H9 (cell line): ENCODE data around the gene CABCOCO1. TPM values are rescaled to one million over a fixed set of nuclear protein-coding genes. Genes with fewer than 3 reads are reported as not detected.

Experiments used
- DNase-seq: peaks from one replicate; pipeline ENCODE4 v3.0.0-alpha.2; 2017
- H2AFZ ChIP-seq: one replicate; pipeline ENCODE4 v1.6.1; 2013; ENCODE audit warnings: mild to moderate bottlenecking, low read length, control low read depth, moderate library complexity
- H2AK5ac ChIP-seq: 2 replicates; pipeline ENCODE4 v1.6.1; 2013; ENCODE audit warnings: low read length, control low read depth, mixed read lengths; ENCODE audit not compliant: insufficient read length
- H2BK120ac ChIP-seq: one replicate; pipeline ENCODE4 v1.6.1; 2013; ENCODE audit warnings: low read depth, mild to moderate bottlenecking, low read length, control low read depth, inconsistent platforms; ENCODE audit not compliant: poor library complexity, severe bottlenecking
- H2BK12ac ChIP-seq: 2 replicates; pipeline ENCODE4 v1.6.1; 2013; ENCODE audit warnings: low read length, control low read depth, mixed read lengths, low read depth; ENCODE audit not compliant: insufficient read length
- H2BK15ac ChIP-seq: 2 replicates; pipeline ENCODE4 v1.6.1; 2013; ENCODE audit warnings: low read depth, low read length, control low read depth
- H2BK20ac ChIP-seq: one replicate; pipeline ENCODE4 v1.6.1; 2013; ENCODE audit warnings: low read depth, mild to moderate bottlenecking, low read length, control low read depth, inconsistent platforms; ENCODE audit not compliant: poor library complexity, severe bottlenecking
- H2BK5ac ChIP-seq: 2 replicates; pipeline ENCODE4 v1.6.1; 2013; ENCODE audit warnings: low read length, control low read depth, mixed read lengths; ENCODE audit not compliant: insufficient read length
- H3K14ac ChIP-seq: 2 replicates; pipeline ENCODE4 v1.6.1; 2013; ENCODE audit warnings: low read length, control low read depth; ENCODE audit not compliant: insufficient read depth
- H3K18ac ChIP-seq: 2 replicates; pipeline ENCODE4 v1.6.1; 2013; ENCODE audit warnings: low read depth, mild to moderate bottlenecking, mixed read lengths, low read length, control low read depth; ENCODE audit not compliant: insufficient read length
- H3K23ac ChIP-seq: 2 replicates; pipeline ENCODE4 v1.6.1; 2013; ENCODE audit warnings: low read length, control low read depth, mixed read lengths, low read depth; ENCODE audit not compliant: insufficient read length
- H3K23me2 ChIP-seq: 2 replicates; pipeline ENCODE4 v1.6.1; 2013; ENCODE audit warnings: low read depth, mild to moderate bottlenecking, mixed read lengths, low read length, control low read depth; ENCODE audit not compliant: insufficient read length, poor library complexity, severe bottlenecking
- H3K27ac ChIP-seq: 2 replicates; pipeline ENCODE4 v1.5.1; 2013; ENCODE audit warnings: low read length, control low read depth, mixed read lengths, low read depth; ENCODE audit not compliant: insufficient read length
- H3K27me3 ChIP-seq: 2 replicates; pipeline ENCODE4 v1.6.1; 2013; ENCODE audit warnings: low read length, control low read depth, inconsistent platforms; ENCODE audit not compliant: insufficient read depth
- H3K4ac ChIP-seq: 2 replicates; pipeline ENCODE4 v1.6.1; 2013; ENCODE audit warnings: low read depth, mild to moderate bottlenecking, control low read depth, inconsistent platforms, low read length, moderate library complexity
- H3K4me1 ChIP-seq: 2 replicates; pipeline ENCODE4 v1.6.1; 2013; ENCODE audit warnings: low read length, control low read depth, inconsistent platforms; ENCODE audit not compliant: insufficient read depth
- H3K4me2 ChIP-seq: 2 replicates; pipeline ENCODE4 v1.6.1; 2013; ENCODE audit warnings: low read length, control low read depth, mixed read lengths; ENCODE audit not compliant: insufficient read length, insufficient read depth
- H3K56ac ChIP-seq: 2 replicates; pipeline ENCODE4 v1.6.1; 2013; ENCODE audit warnings: low read depth, mild to moderate bottlenecking, mixed read lengths, low read length, control low read depth; ENCODE audit not compliant: insufficient read length
- H3K79me1 ChIP-seq: 2 replicates; pipeline ENCODE4 v1.6.1; 2013; ENCODE audit warnings: low read depth, mild to moderate bottlenecking, moderate library complexity, low read length, control low read depth, inconsistent platforms; ENCODE audit not compliant: insufficient read depth, poor library complexity, severe bottlenecking
- H3K79me2 ChIP-seq: 2 replicates; pipeline ENCODE4 v1.6.1; 2013; ENCODE audit warnings: low read length, control low read depth, inconsistent platforms; ENCODE audit not compliant: insufficient read depth
- H3K9ac ChIP-seq: 2 replicates; pipeline ENCODE4 v1.6.1; 2013; ENCODE audit warnings: low read length, control low read depth, mixed read lengths; ENCODE audit not compliant: insufficient read length; ENCODE audit errors: extremely low read depth
- H3K9me3 ChIP-seq: one replicate; pipeline ENCODE4 v1.6.1; 2013; ENCODE audit warnings: low read depth, low read length, inconsistent platforms; ENCODE audit not compliant: control insufficient read depth
- H3T11ph ChIP-seq: one replicate; pipeline ENCODE4 v1.6.1; 2013; ENCODE audit warnings: mild to moderate bottlenecking, low read length, control low read depth, inconsistent platforms
- H4K20me1 ChIP-seq: one replicate; pipeline ENCODE4 v1.6.1; 2013; ENCODE audit not compliant: control insufficient read depth, insufficient read length, insufficient read depth
- H4K5ac ChIP-seq: 2 replicates; pipeline ENCODE4 v1.6.1; 2013; ENCODE audit warnings: low read depth, mild to moderate bottlenecking, mixed read lengths, low read length, control low read depth; ENCODE audit not compliant: insufficient read length
- H4K8ac ChIP-seq: replicated peaks from 2 replicates; pipeline ENCODE4 v1.6.1; 2013; ENCODE audit warnings: low read length, control low read depth, mixed read lengths, low read depth; ENCODE audit not compliant: insufficient read length
- H4K91ac ChIP-seq: 2 replicates; pipeline ENCODE4 v1.6.1; 2013; ENCODE audit warnings: low read depth, mild to moderate bottlenecking, moderate library complexity, mixed read lengths, low read length, control low read depth; ENCODE audit not compliant: insufficient read length
- H3K27ac Mint-ChIP-seq, 3 experiments: 2 replicates in 2 of 3; 3 replicates in 1 of 3; pipeline ENCODE4 v1.8.0; 2020 to 2021; ENCODE audit warnings: mixed read lengths in 3 of 3, mild to moderate bottlenecking in 1 of 3, moderate library complexity in 1 of 3
- H3K27me3 Mint-ChIP-seq: 2 replicates; pipeline ENCODE4 v1.8.0; 2021; ENCODE audit warnings: low read depth, mild to moderate bottlenecking, moderate library complexity, mixed read lengths
- H3K36me3 Mint-ChIP-seq, 3 experiments: 2 replicates in 2 of 3; 3 replicates in 1 of 3; pipeline ENCODE4 v1.8.0; 2020 to 2021; ENCODE audit warnings: low read depth in 3 of 3, mixed read lengths in 3 of 3; ENCODE audit not compliant: insufficient read depth in 1 of 3
- H3K4me1 Mint-ChIP-seq, 2 experiments: 2 replicates each; pipeline ENCODE4 v1.8.0; 2020; ENCODE audit warnings: mixed read lengths in 2 of 2
- H3K4me3 Mint-ChIP-seq, 2 experiments: 2 replicates in 1 of 2; 3 replicates in 1 of 2; pipeline ENCODE4 v1.8.0; 2020 to 2021; ENCODE audit warnings: mild to moderate bottlenecking in 2 of 2, mixed read lengths in 2 of 2, moderate library complexity in 1 of 2
- H3K9me3 Mint-ChIP-seq, 2 experiments: 2 replicates in 1 of 2; 3 replicates in 1 of 2; pipeline ENCODE4 v1.8.0; 2020; ENCODE audit warnings: mild to moderate bottlenecking in 2 of 2, mixed read lengths in 2 of 2, moderate library complexity in 1 of 2
- WGBS: extraction: QIAGEN DNeasy Blood & Tissue Kit; methylation state at CpG from one replicate; pipeline ENCODE4 v1.1.7; 2013; ENCODE audit warnings: missing lambda C conversion rate, low lambda C conversion rate, mixed read lengths; ENCODE audit not compliant: insufficient read length; ENCODE audit errors: extremely low coverage; 5-methylcytosine and 5-hydroxymethylcytosine counted together
- total RNA-seq: library from RNA; stranded (reverse); gene quantifications from 2 replicates; pipeline ENCODE4 v1.2.1, GENCODE V29; 2021
- TF ChIP-seq, protein P1 (sequence below): fragments of 200-600 bp; sonication (generic); conservative IDR thresholded peaks from 3 replicates; pipeline ENCODE4 v1.8.0; 2021; ENCODE audit warnings: antibody characterized with exemption, mild to moderate bottlenecking

The CABCOCO1 gene
- total RNA-seq, 1 experiment from 2014 or later: not detected

DNA sequence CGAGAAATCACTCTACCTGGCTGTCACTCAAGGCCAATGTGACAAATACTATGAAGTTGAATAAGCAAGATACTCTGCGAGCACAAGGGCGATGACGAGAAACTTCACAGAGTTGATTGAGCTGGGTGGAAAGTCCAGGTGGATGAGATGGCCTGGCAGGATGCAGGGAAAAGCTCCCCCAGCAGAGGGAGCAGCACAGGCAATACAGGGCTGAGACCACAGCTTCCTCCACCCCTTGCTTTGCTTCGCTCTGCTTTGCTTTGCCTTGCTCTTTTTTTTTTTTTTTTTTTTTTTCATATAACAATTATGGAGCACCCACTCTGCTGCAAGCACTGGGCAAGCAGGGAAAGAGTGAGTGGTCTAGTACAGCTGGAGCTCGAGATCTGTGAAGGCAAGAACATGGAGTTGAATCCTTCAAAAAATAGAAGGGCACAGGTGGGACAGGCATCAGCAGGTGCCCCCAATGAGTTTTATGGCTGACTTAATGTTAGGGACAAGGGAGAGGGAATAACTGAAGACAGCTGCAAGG lies 88.3 kb downstream of the CABCOCO1 start:
- Histone ChIP-seq H3K23ac (no peak overlapping the region), H3K56ac (no peak overlapping the region), H3K9me3 (no peaks in the 10 kb centered on the region), H3K4me2 (no peak overlapping the region), H3T11ph (no peak overlapping the region), H2AK5ac (no peak overlapping the region), H3K14ac (no peak overlapping the region), H4K8ac (no peak overlapping the region), H3K27me3 (no peaks in the 10 kb centered on the region), H3K79me1 (no peaks in the 10 kb centered on the region), H4K20me1 (no peaks in the 10 kb centered on the region), H2BK20ac (no peak overlapping the region), H3K4ac (no peak overlapping the region), H4K91ac (no peak overlapping the region), H2BK120ac (no peak overlapping the region), H4K5ac (no peak overlapping the region), H3K27ac (no peak overlapping the region), H3K9ac (no peak overlapping the region), H2BK15ac (no peak overlapping the region), H3K23me2 (no peaks in the 10 kb centered on the region), H3K79me2 (no peaks in the 10 kb centered on the region), H3K18ac (no peak overlapping the region), H2BK12ac (no peak overlapping the region), H3K4me1 (no peaks in the 10 kb centered on the region), H2AFZ (no peak overlapping the region), H2BK5ac (no peak overlapping the region)
- no peak overlapping the region for H3K27ac Mint-ChIP-seq
- no peaks in the 10 kb centered on the region for H3K36me3 Mint-ChIP-seq
- no peaks in the 10 kb centered on the region for H3K27me3 Mint-ChIP-seq
- no peak overlapping the region for H3K4me3 Mint-ChIP-seq
- TF ChIP-seq, protein P1, sequence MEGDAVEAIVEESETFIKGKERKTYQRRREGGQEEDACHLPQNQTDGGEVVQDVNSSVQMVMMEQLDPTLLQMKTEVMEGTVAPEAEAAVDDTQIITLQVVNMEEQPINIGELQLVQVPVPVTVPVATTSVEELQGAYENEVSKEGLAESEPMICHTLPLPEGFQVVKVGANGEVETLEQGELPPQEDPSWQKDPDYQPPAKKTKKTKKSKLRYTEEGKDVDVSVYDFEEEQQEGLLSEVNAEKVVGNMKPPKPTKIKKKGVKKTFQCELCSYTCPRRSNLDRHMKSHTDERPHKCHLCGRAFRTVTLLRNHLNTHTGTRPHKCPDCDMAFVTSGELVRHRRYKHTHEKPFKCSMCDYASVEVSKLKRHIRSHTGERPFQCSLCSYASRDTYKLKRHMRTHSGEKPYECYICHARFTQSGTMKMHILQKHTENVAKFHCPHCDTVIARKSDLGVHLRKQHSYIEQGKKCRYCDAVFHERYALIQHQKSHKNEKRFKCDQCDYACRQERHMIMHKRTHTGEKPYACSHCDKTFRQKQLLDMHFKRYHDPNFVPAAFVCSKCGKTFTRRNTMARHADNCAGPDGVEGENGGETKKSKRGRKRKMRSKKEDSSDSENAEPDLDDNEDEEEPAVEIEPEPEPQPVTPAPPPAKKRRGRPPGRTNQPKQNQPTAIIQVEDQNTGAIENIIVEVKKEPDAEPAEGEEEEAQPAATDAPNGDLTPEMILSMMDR: peak; percentile 84
- WGBS: no CpG with 5 or more reads among the region's 6 CpGs
- DNase-seq: peak; percentile 79
- peaks cover 25 to 26% of the 10 kb centered on the region in 2 experiments for H3K4me1 Mint-ChIP-seq
- no peaks in the 10 kb centered on the region; a peak in 1 of 5 replicates for H3K9me3 Mint-ChIP-seq
